K562 (cell line): ENCODE results near the gene GNRH2. TPM values are rescaled to one million over a fixed set of nuclear protein-coding genes. Genes with fewer than 3 reads are reported as not detected.
"Not testable (repeated sequence)": the region's sequence is repeated elsewhere in the genome, so short reads cannot be mapped to it uniquely, and the experiment has no call there.

Experiments
- ATAC-seq: fragments of 200-7000 bp; cut with Tn5 transposase; 3 replicates; pipeline ENCODE4 v1.9.1; 2020; ENCODE audit warnings: moderate library complexity
- BruUV-seq: library from RNA; stranded (reverse); fragments of 400-500 nt; replicated peaks from 2 replicates; lab custom pipeline; 2021; lab: Mats Ljungman, UMichigan
- CTCF ChIA-PET: fragments of 300-600 bp; formaldehyde crosslinking; extraction: SDS; loops from one replicate; lab custom pipeline; 2021; ENCODE audit warnings: low intra/inter-chr PET ratio; lab: Yijun Ruan, JAX
- POLR2A ChIA-PET: fragments of 300-600, 350-650 bp; sonication (Branson Sonifier 250); formaldehyde crosslinking; extraction: SDS; loops from one replicate; lab custom pipeline; 2021; ENCODE audit warnings: antibody characterized with exemption, inconsistent platforms; lab: Yijun Ruan, JAX
- DNase-seq, 4 experiments: peaks; one replicate each; pipeline versions ENCODE4 v3.0.0 to v3.0.0-alpha.2; 2011 to 2018; ENCODE audit warnings: low spot score in 3 of 4, mixed read lengths in 3 of 4; ENCODE audit errors: extremely low read depth in 1 of 4
- FAIRE-seq: peaks from 2 replicates; lab custom pipeline; 2011; peaks lifted over from hg19 to GRCh38; lab: Jason Lieb, UNC
- H2AFZ ChIP-seq: 2 replicates; pipeline ENCODE4 v1.6.0; 2011; ENCODE audit warnings: low read depth, low read length, control low read depth, inconsistent platforms
- H3K27ac ChIP-seq: fragments of 200-600 bp; 3 replicates; pipeline ENCODE4 v1.8.0; 2011; ENCODE audit warnings: low read depth, mild to moderate bottlenecking, control low read depth, inconsistent platforms, low read length, moderate library complexity, mixed read lengths; ENCODE audit errors: extremely low read depth
- H3K27me3 ChIP-seq, 2 experiments: fragments of 300-600 bp in 1 of 2; 2 replicates in 1 of 2; 3 replicates in 1 of 2; pipeline versions ENCODE4 v1.6.0 to v1.8.0; 2011; ENCODE audit warnings: inconsistent platforms in 2 of 2, low read length in 2 of 2, mild to moderate bottlenecking in 1 of 2, mixed read lengths in 1 of 2, moderate library complexity in 1 of 2; ENCODE audit not compliant: control insufficient read depth in 2 of 2, insufficient read depth in 2 of 2
- H3K36me3 ChIP-seq: fragments of 300-600 bp; 3 replicates; pipeline ENCODE4 v1.8.0; 2011; ENCODE audit warnings: mild to moderate bottlenecking, low read length, inconsistent platforms; ENCODE audit not compliant: control insufficient read depth, insufficient read depth
- H3K4me1 ChIP-seq, 2 experiments: fragments of 200-600 bp in 1 of 2; replicated peaks in 1 of 2; 2 replicates in 1 of 2; 3 replicates in 1 of 2; pipeline versions ENCODE4 v1.5.1 to v1.8.0; 2011; ENCODE audit warnings: inconsistent platforms in 2 of 2, low read length in 2 of 2, mild to moderate bottlenecking in 1 of 2, mixed read lengths in 1 of 2, moderate library complexity in 1 of 2; ENCODE audit not compliant: control insufficient read depth in 2 of 2, insufficient read depth in 2 of 2
- H3K4me2 ChIP-seq: 2 replicates; pipeline ENCODE4 v1.6.1; 2011; ENCODE audit warnings: low read length, control low read depth, inconsistent platforms, mixed read lengths; ENCODE audit not compliant: insufficient read depth
- H3K4me3 ChIP-seq: fragments of 200-600 bp; sonication (generic), shearing (Covaris generic); 2 replicates; pipeline ENCODE4 v1.5.1; 2016; ENCODE audit warnings: control low read depth, inconsistent platforms
- H3K79me2 ChIP-seq: fragments of 200-600 bp; 3 replicates; pipeline ENCODE4 v1.8.0; 2011; ENCODE audit warnings: low read length, inconsistent platforms; ENCODE audit not compliant: control insufficient read depth, insufficient read depth
- H3K9ac ChIP-seq, 2 experiments: 2 replicates each; pipeline versions ENCODE4 v1.6.0 to v1.6.1; 2011; ENCODE audit warnings: low read depth in 2 of 2, low read length in 2 of 2, control low read depth in 1 of 2, inconsistent platforms in 1 of 2, mild to moderate bottlenecking in 1 of 2, mixed read lengths in 1 of 2; ENCODE audit not compliant: insufficient read depth in 1 of 2
- H3K9me1 ChIP-seq: one replicate; pipeline ENCODE4 v1.6.0; 2011; ENCODE audit warnings: inconsistent platforms, mild to moderate bottlenecking, low read length, moderate library complexity; ENCODE audit not compliant: control insufficient read depth, insufficient read depth
- H3K9me3 ChIP-seq: replicated peaks from 2 replicates; pipeline ENCODE4 v1.5.1; 2011; ENCODE audit warnings: low read depth, low read length, inconsistent platforms; ENCODE audit not compliant: control insufficient read depth, insufficient read depth
- H4K20me1 ChIP-seq: replicated peaks from 2 replicates; pipeline ENCODE4 v1.6.1; 2011; ENCODE audit warnings: low read length, inconsistent platforms, mixed read lengths; ENCODE audit not compliant: control insufficient read depth, insufficient read depth
- MAFK ChIP-seq: IDR thresholded peaks from 2 replicates; pipeline ENCODE4 v1.6.1; 2011; ENCODE audit warnings: low read length, improper control_type of control experiment
- RBM17 ChIP-seq: fragments of 200-400 bp; formaldehyde crosslinking; IDR thresholded peaks from 2 replicates; pipeline ENCODE4 v1.6.1; 2017; ENCODE audit warnings: low read depth, mild to moderate bottlenecking, low read length, borderline replicate concordance
- ZNF316 ChIP-seq: fragments of 450-650 bp; IDR thresholded peaks from 2 replicates; pipeline ENCODE4 v1.6.1; 2016
- WGBS: fragments of 100-300 bp; shearing (Covaris generic); methylation state at CpG from one replicate; pipeline ENCODE4 v1.1.6; 2016; ENCODE audit warnings: low coverage, mixed read lengths; ENCODE audit not compliant: insufficient coverage; ENCODE audit errors: missing lambda C conversion rate; 5-methylcytosine and 5-hydroxymethylcytosine counted together
- in situ Hi-C: fragments of 300-500 bp; cut with MboI; formaldehyde crosslinking; loops from 4 replicates; pipeline ENCODE4 v1.15.0; 2018; ENCODE audit warnings: inconsistent platforms, mixed read lengths
- intact Hi-C: fragments of 100-400 bp; cut with micrococcal nuclease; formaldehyde crosslinking; loops from 2 replicates; pipeline ENCODE4 v1.14.2; 2022
- polyA plus RNA-seq, 8 experiments: library from polyadenylated mRNA; depleted of rRNA in 4 of 8; stranded (reverse) in 5 of 8; unstranded in 3 of 8; fragments of >200 nt; fragmentation: Nextera tagmentation in 2 of 8; fragmentation: Illumina TruSeq in 1 of 8; extraction: Ambion mirVana in 2 of 8; extraction: Trizol in 1 of 8; gene quantifications; 2 replicates each; pipeline versions ENCODE4 v1.2.1 to v1.2.3, GENCODE V29; 2011 to 2014; ENCODE audit warnings: inconsistent platforms in 1 of 8, missing spikeins in 1 of 8
- total RNA-seq, 7 experiments: library from RNA; depleted of rRNA in 6 of 7; stranded (reverse); fragments of >200 nt in 6 of 7; fragmentation: Illumina TruSeq in 2 of 7; extraction: Trizol in 2 of 7; gene quantifications; 2 replicates each; pipeline versions ENCODE4 v1.2.1 to v1.2.3, GENCODE V29; 2011 to 2021; ENCODE audit warnings: low replicate concordance in 1 of 7

GNRH2 gene
- total and polyA plus RNA-seq, 9 of the 15 experiments (the other 6 are each of a cell fraction or from before 2014, with no cell fraction given) = 0.11 to 0.50 (median 0.24) TPM; not detected in 5

DNA sequence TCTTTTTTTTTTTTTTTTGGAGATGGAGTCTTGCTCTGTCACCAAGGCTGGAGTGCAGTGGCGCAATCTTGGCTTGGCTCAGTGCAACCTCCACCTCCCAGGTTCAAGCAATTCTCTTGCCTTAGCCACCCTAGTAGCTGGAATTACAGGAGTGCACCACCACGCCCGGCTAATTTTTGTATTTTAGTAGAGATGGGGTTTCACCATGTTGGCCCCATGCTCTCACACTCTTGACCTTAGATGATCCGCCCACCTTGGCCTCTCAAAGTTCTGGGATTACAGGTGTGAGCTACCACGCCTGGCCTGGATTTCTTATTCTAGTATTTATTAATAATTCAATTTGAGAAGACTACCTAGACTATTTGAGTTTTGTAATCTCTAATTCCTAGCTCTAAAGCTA, 28.1 kb upstream of the GNRH2 start:
- H3K9me1 ChIP-seq, ATAC-seq, H3K79me2 ChIP-seq, H3K4me1 ChIP-seq, H3K9me3 ChIP-seq, intact Hi-C loops, POLR2A ChIA-PET, in situ Hi-C loops, H3K27me3 ChIP-seq, H4K20me1 ChIP-seq, FAIRE-seq, H3K4me2 ChIP-seq, H3K27ac ChIP-seq, CTCF ChIA-PET, H3K4me3 ChIP-seq, BruUV-seq, H3K9ac ChIP-seq, H2AFZ ChIP-seq, DNase-seq: not testable (repeated sequence)
- 84% methylated on average over 4 of the region's 5 CpGs for WGBS
- peaks cover 28% of the 10 kb centered on the region for H3K36me3 ChIP-seq

DNA sequence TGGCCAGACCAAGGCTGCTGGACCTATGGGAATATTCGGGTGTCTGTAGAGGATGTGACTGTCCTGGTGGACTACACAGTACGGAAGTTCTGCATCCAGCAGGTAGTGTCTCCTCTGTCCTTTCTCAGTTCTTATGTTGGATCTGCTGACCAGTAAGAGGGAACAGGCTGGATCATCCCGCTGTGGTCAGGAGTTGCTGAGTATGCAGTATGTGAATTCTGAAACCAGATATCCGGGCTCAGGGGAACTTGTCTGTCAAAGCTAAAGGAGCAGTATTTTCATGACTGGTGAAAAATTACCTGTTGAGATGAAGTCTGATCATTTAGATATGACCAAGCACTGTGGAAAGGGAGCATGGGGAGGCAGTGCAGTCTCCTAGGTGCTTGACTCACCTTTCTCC, 22.1 kb upstream of the GNRH2 start:
- no peak for DNase-seq
- WGBS = 86% methylated on average over 4 of the region's 4 CpGs
- H3K9me3 ChIP-seq = no peaks in the 10 kb centered on the region
- TF ChIP-seq RBM17 (no peak), ZNF316 (peak; percentile 33; the same call in 1 of the 2 replicates), MAFK (peak; percentile 17; the same call in 1 of the 2 replicates)
- TF ChIP-seq, all 486 proteins: peak for 2
- Histone ChIP-seq H3K27me3 (no peaks in the 10 kb centered on the region), H3K9ac (no peak overlapping the region), H3K4me1 (no peaks in the 10 kb centered on the region; a peak in 1 of 5 replicates), H3K27ac (no peak overlapping the region), H3K4me2 (no peak overlapping the region), H3K4me3 (no peak overlapping the region), H2AFZ (no peak overlapping the region), H3K36me3 (peaks cover 51% of the 10 kb centered on the region), H3K79me2 (no peaks in the 10 kb centered on the region), H3K9me1 (no peaks in the 10 kb centered on the region), H4K20me1 (no peaks in the 10 kb centered on the region)
- in situ Hi-C loops = no loop called here
- BruUV-seq = no TSS peak
- intact Hi-C loops = no loop called here
- FAIRE-seq = no peak
- ChIA-PET POLR2A (no interaction called here), CTCF (no interaction called here)
- no peak for ATAC-seq
